HG03196 (cell line): ENCODE results near the gene SHQ1.
"Not testable (repeated sequence)": the region's sequence is repeated elsewhere in the genome, so short reads cannot be mapped to it uniquely, and the experiment has no call there.

Source experiments
- ATAC-seq: cut with Tn5 transposase; IDR thresholded peaks from one replicate; pipeline ENCODE4 v1.9.1; 2021; ENCODE audit not compliant: unreplicated experiment

The SHQ1 gene

DNA sequence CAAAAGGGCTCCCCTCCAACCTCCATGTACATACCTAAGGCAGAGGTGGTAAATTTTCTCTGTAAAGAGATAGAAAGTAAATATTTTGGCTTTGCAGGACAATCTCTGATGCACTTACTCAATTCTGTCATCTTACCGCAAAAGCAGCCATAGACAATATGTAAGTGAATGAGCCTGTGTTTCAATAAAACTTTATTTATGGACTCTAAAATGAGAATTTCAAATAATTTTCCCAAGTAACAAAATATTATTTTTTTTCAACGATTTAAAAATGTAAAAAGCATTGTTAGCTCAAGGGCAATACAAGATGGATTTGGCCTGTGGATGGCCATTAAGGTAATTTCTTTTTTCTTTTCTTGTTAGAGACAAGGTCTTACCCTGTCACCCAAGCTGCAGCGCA is 44.7 kb downstream of the SHQ1 start:
- ATAC-seq = no peak

GRCh38 chr3:72802001-72802400 is 46.2 kb downstream of the SHQ1 start:
- no peak for ATAC-seq

DNA sequence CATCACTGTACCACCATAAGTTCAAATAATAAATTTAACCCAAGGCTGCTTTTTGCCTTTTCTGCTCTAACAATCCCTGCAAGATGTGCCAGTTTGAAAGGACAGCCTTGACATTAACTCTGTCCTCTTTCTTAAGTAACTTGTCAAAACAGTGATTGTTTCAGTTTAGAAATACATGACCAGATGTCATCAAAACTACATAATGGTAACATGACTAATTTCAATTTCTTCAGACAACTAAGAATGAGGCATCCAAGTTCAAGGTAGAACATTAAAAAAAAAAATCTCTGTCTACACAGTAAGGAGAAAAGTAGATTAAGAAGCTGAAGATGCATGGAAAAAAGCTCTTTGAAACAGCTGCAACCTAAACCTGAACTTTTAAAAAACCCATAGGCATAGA is 47.4 kb downstream of the SHQ1 start:
- no peak for ATAC-seq

GRCh38 chr3:72798552-72799195 is 49.6 kb downstream of the SHQ1 start:
- no peak for ATAC-seq

DNA sequence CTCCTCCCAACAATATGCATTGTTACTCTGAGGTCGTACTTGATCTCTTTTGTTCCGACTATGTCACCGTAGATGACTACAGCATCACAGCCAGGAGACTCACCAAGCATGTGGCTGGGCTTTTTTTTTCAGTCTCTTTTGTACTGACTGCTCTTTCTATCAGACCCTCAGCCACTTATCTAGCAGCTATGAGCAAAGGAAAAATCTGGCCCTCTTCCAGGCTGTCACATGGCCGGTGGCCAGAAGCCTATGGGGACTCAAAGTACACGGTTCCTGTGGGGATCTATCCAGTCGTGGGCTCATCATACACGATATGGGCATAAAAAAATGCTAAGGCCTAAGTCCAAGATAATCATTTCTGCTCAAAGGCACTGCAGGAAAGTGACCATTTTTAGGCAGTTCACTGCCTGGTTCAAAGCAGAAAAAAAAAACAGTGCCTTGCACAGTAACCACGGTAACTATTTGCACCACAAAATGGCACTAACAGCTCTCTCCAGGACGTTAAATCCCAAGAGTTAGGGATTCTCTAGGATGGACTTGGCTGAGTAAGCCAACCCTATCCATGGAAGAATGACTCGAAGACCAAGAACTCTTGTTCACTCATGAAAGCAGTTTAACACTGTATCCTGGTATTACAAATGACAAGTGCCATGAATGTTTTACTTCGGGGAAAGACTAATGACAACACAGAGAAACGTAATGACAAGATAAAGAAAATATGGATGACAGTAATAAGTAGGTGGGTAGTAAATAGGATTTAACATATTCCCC is 50.3 kb downstream of the SHQ1 start:
- ATAC-seq = no peak

GRCh38 chr3:72794079-72794478 is 54.2 kb downstream of the SHQ1 start:
- no peak for ATAC-seq

- no peak for ATAC-seq
These were observed 57.1 kb downstream of the SHQ1 start for GRCh38 chr3:72791161-72791560.

- no peak for ATAC-seq
These were observed 58.5 kb downstream of the SHQ1 start for GRCh38 chr3:72789786-72790185.

GRCh38 chr3:72788232-72788631 is 60.0 kb downstream of the SHQ1 start:
- not testable (repeated sequence) for ATAC-seq

DNA sequence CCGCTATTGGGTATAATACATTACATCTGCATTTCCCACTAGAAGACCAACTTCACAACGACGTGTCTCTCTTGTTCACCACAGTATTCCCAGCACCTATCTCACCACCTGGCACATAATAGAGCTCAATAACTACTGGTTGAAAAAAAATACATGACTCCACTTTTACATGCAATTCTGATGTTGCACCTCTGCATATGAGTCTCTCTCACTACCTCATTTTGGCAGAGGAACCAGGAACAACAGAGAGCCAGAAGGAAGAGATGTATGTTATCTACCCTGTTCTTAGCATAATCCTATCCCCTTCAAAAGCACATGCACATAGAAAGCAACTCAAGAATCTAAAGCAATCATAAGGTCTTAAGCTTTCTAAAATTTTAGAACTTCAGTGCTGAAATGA is 61.6 kb downstream of the SHQ1 start:
- ATAC-seq = no peak

DNA sequence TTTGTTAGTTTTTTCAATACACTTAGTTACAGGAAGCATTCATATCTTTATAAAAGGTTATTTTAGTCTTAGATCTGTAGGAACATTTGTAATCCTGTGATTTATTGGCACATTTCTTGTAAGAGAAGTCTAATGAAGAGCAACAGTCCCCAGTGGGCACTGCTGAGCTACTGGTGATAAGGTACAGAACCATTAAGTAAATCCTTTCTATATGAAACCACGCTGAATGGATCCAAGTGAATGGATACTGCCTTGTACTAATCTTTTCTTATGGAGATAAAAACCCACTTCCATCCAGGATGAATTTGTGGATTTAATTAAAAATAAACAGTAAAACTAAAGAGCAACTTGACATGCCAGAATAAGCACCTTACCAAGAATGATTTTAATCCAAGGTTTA is 64.0 kb downstream of the SHQ1 start:
- no peak for ATAC-seq

- no peak for ATAC-seq
These were observed 65.7 kb downstream of the SHQ1 start for GRCh38 chr3:72782521-72782920.

DNA sequence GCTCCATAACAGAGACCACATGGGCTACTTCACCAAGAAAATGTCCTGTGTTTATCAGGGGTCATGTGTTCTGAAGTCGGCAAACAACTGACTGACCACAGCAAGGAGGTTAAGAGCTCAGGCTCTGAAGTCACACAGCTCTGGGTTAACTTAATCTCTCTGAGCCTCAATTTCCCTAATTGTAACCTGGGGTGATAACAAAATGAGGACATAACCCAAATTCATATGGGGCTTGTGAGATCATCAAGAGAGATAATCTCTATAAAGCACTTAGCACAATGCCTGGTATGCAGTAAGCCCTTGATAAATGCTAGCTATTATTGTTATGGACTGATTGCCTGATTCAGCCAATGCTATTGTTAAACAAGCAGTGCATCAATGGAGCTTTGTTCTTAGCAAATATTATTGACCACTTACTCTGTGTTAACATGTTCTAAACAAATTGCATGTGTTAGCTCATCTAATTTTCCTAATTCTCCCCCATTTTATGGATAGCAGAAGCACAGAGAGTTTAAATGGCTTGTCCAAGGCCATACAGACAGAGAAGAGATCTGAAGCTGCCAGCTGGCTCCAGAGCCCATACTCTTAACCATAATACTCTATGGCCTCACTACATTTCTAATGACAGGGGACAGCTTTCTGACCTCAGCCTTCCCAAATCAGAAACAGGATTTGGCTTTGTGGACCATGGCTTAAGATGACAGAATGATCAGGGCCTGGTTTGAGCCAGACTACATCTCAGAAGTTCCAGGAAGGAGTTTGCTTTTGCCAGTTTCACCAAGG is 78.3 kb downstream of the SHQ1 start:
- ATAC-seq = no peak

- no peak for ATAC-seq
These were observed 79.3 kb downstream of the SHQ1 start for GRCh38 chr3:72768936-72769335.

DNA sequence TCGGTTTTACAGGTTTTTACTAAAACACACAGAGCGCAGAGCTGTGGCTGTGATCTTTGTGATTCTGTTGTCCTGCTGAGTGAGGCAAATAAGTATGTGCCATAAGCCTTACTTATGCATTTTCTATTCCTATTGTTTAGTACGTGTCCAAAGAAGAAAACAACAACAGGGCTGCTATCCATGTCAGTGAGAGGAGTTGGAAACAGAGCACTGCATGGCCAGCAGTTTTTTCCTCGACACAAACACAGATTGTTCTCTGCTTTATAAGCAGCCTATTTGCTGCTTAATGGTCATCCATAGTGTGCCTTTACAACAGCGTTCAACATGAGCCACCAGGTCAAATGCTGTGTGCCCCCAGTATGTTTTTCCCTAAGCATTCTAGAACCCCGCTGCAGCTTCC is 79.8 kb downstream of the SHQ1 start:
- ATAC-seq = no peak

- no peak for ATAC-seq
These were observed 80.2 kb downstream of the SHQ1 start for GRCh38 chr3:72768006-72768441.

DNA sequence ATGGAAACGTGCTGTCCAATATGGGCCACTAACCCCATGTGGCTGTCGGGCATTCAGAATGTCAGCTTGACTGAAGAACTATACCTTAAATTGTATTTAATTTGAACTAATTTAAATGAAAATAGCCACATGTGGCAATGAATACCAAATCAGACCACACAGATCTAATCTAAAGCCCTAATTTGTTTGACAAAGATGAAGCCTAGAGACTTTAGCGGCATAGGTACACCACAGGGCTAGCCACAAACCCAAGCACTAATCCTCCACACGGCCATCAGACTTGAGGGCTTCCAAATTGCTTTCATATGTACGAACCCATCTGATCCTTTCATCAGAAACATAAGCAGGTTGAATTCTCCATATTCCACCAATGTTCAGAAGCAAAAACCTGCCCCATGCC is 81.4 kb downstream of the SHQ1 start:
- ATAC-seq = no peak

DNA sequence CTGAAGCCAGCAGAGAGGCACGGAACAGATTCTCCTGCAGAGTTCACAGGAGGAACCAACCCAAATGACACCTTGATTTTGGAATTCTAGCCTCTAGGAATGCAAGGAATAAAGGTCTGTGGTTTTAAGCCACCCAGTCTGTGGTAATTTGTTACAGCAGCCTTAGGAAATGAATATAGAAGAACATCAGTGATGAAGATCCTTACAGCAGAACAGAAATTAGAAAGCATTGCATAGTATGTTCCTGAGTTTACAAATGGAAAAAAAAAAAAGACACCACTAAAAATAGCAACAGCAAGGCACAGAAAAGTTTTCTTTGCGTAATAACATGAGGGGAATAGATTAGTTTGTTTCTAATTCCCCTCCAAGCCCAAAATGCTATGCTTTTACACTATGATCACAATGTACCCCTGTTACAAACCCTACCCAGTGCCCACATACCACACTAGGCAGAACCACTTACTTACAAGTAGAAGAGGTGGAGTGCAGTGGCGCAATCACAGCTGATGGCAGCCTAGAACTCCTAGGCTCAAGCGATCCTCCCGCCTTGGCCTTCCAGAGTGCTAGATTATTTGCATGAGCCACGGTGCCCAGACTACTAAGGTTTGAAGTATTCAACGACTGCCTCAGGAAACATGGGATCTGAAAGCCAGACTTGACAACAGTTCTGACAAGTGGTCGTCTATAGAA is 84.3 kb downstream of the SHQ1 start:
- ATAC-seq = no peak

- no peak for ATAC-seq
These were observed 86.8 kb downstream of the SHQ1 start for GRCh38 chr3:72761410-72761809.

DNA sequence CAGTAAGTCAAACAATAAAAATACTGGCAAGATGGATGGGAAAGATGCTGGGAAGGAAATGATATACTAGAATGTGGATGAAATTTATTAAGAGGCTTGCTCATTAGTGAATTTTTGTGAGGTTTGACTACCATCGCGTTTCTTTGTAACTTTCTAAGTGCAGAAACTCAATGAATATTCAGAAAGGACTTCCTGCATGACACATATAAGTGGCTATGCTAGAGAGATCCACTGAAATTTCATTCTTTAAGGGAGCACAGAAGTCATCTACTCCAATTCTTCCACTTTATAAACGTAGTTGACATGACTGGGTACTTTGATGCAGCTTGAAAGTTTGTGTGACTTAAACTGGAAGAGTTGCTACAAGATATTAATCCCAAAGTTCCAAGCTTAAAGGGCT is 88.0 kb downstream of the SHQ1 start:
- ATAC-seq = no peak

- ATAC-seq = peak; percentile 100
These were observed 91.3 kb downstream of the SHQ1 start for GRCh38 chr3:72756900-72757299.
